BE2C (cell line): Measurements from ENCODE around the gene CRLF3.
"Not testable (repeated sequence)": the region's sequence is repeated elsewhere in the genome, so short reads cannot be mapped to it uniquely, and the experiment has no call there.

ENCODE experiments used
- DNase-seq: peaks from one replicate; pipeline ENCODE4 v3.0.0-alpha.2; 2020
- H3K27me3 ChIP-seq: fragments of 250-450 bp; sonication (Bioruptor Pico); 2 replicates; pipeline ENCODE4 v1.5.1; 2020; ENCODE audit warnings: mild to moderate bottlenecking
- H3K36me3 ChIP-seq: fragments of 250-450 bp; sonication (Bioruptor Pico); 2 replicates; pipeline ENCODE4 v1.5.1; 2020; ENCODE audit warnings: mild to moderate bottlenecking
- H3K4me1 ChIP-seq: fragments of 250-450 bp; sonication (Bioruptor Pico); 2 replicates; pipeline ENCODE4 v1.5.1; 2020
- H3K4me3 ChIP-seq: 2 replicates; pipeline ENCODE4 v1.5.1; 2011; ENCODE audit warnings: low read depth, low read length
- H3K9me3 ChIP-seq: fragments of 250-450 bp; sonication (Bioruptor Pico); 2 replicates; pipeline ENCODE4 v1.5.1; 2020
- CTCF ChIP-seq: IDR thresholded peaks from 2 replicates; pipeline ENCODE4 v1.5.1; 2012; ENCODE audit warnings: mild to moderate bottlenecking, low read depth, low read length

Gene CRLF3

GRCh38 chr17:30821871-30822723 lies 2.4 kb downstream of the CRLF3 start:
- Histone ChIP-seq H3K27me3 (no peaks in the 10 kb centered on the region), H3K4me1 (no peaks in the 10 kb centered on the region; the same call in 1 of the 2 replicates), H3K9me3 (no peaks in the 10 kb centered on the region), H3K4me3 (no peak overlapping the region), H3K36me3 (no peaks in the 10 kb centered on the region)
- no peak for TF ChIP-seq CTCF
- DNase-seq: no peak

GRCh38 chr17:30819971-30820705 lies 4.4 kb downstream of the CRLF3 start:
- TF ChIP-seq CTCF: no peak
- Histone ChIP-seq H3K4me1 (no peaks in the 10 kb centered on the region; the same call in 1 of the 2 replicates), H3K9me3 (no peaks in the 10 kb centered on the region), H3K4me3 (no peak overlapping the region), H3K36me3 (no peaks in the 10 kb centered on the region), H3K27me3 (no peaks in the 10 kb centered on the region)
- DNase-seq: no peak

- Histone ChIP-seq H3K27me3 (no peaks in the 10 kb centered on the region), H3K36me3 (no peaks in the 10 kb centered on the region), H3K4me1 (no peaks in the 10 kb centered on the region), H3K9me3 (no peaks in the 10 kb centered on the region), H3K4me3 (no peak overlapping the region)
- no peak for DNase-seq
- TF ChIP-seq CTCF: no peak
These were observed 8.3 kb downstream of the CRLF3 start for GRCh38 chr17:30816165-30816564.

GRCh38 chr17:30814860-30815259 lies 9.6 kb downstream of the CRLF3 start:
- H3K9me3 ChIP-seq, H3K36me3 ChIP-seq, H3K27me3 ChIP-seq, H3K4me1 ChIP-seq, H3K4me3 ChIP-seq, DNase-seq: not testable (repeated sequence)

GRCh38 chr17:30814236-30814635 lies 10.3 kb downstream of the CRLF3 start:
- H3K4me3 ChIP-seq, H3K9me3 ChIP-seq, H3K36me3 ChIP-seq, DNase-seq, H3K4me1 ChIP-seq, H3K27me3 ChIP-seq: not testable (repeated sequence)

- Histone ChIP-seq H3K4me3 (no peak overlapping the region), H3K27me3 (no peaks in the 10 kb centered on the region), H3K9me3 (no peaks in the 10 kb centered on the region), H3K4me1 (no peaks in the 10 kb centered on the region), H3K36me3 (no peaks in the 10 kb centered on the region)
- no peak for TF ChIP-seq CTCF
- no peak for DNase-seq
These were observed 12.0 kb downstream of the CRLF3 start for GRCh38 chr17:30812218-30813177.
